CD4-positive, alpha-beta T cell treated with Interleukin-15 for 4 hours (primary cell): Measurements from ENCODE around the gene CBLIF.
"Not testable (repeated sequence)": the region's sequence is repeated elsewhere in the genome, so short reads cannot be mapped to it uniquely, and the experiment has no call there.

ENCODE experiments used
- DNase-seq: peaks from one replicate; pipeline ENCODE4 v3.0.0-alpha.2; 2020; ENCODE audit warnings: low spot score

CBLIF gene

DNA sequence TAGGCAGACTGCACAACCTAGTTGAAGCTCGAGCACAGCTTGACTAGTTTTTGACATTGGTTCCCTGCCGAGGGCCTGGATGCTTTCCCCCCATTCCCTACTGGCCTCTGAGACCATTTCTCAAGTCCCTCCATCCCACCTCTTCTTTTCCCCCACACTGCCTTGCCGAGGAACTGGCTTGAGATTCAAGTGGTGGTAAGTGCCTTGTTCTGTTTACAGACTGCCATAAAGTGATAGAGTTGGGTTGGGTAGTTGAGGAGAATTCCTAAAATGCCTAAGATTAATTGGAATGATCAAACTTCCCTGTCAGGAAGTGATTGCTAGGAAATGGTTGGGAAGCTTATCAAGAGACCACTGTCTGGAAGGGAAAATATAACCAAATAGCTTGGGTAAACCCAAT lies 50.9 kb downstream of the CBLIF start:
- DNase-seq: no peak

DNA sequence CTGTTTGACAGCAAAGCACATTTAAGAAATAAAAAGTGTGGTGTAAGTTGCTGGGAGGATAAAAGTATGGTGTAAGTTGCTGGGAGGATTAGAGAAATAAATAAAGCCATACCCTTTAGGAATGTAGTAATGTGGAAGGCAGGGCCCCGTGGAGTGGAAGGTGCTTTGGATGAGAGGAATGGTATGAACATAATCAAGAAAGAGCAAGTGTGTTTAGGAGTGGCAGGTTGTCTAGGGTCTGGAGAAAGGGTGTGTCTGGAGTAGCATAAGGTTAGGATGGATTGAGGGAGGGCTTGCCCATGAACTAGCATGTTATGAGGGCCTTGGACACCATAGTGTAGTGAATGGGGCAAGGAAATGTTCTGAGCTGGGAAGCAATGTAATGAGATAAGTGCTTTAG lies 52.8 kb downstream of the CBLIF start:
- no peak for DNase-seq

DNA sequence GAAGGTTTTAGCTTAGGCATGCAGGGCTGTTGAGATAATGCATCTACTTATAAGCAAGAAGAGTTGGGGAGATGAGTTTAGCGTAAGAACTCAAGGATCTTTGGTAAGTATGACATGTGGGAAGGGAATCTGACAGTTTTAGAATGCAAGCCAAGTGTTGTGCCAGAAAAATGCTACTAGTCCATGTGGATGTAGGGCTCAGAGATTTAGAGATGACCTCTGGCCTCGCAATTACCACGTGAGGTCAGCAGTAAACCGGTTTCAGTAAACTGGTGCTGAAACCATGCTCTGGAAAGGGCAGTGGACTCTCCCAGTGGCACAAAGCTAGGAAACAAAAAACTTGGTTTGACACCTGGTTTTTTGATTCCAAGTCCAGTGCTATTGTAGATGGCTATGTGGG lies 53.7 kb downstream of the CBLIF start:
- no peak for DNase-seq

DNA sequence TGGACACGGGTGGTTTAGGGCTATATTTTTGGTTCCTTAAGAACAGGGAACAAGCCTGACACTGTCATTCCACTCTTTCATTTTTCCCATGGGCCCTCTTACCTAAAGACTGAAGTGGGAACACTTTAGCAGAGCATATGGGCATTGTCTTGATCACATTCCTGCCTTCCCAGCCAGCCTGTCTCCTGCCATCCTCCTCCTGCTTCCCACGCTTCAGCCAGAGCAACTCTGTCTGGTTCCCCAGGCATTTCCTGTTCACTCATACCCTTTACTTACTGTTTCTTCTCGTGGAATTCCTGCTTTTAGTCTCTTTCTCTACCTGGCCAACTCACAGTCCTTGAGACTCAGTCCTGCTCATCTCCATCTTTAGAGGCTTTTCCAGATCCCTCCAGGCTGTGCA lies 57.5 kb downstream of the CBLIF start:
- DNase-seq: no peak

DNA sequence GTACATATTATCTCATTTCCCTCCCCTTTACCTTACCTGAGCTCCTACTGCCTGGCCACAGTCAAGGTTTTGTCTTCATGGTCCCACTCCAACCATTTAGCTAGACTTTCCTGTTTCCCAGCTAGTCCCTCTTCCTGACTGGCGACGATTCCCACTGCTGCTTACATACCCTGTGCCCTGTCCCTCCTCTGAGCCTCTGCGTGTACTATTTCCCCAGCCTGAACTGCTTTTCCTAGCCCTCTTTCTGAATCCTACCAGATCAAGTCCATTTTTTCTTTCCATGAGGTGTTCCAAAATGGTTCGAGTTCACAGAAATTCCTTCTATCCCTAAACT lies 58.1 kb downstream of the CBLIF start:
- no peak for DNase-seq

DNA sequence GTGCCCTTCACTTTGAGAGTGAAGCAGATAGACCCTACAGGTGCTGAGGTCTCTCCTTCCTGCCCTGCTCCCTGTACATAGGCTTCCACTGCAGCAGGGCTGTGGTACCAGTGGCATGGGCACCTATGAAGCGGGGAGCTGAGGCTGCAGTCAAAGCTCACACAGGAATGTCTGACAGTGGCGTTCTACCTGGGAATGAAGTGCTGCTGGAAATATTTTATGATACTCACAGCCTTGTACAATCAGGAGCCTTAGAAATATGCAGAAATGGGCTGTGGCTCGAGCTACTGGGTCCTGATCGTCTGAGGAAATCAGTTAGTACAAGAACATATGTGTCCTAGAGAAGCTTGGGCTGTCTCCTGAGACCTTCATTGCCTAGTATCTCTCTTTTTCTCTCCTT lies 59.5 kb downstream of the CBLIF start:
- DNase-seq: no peak

DNA sequence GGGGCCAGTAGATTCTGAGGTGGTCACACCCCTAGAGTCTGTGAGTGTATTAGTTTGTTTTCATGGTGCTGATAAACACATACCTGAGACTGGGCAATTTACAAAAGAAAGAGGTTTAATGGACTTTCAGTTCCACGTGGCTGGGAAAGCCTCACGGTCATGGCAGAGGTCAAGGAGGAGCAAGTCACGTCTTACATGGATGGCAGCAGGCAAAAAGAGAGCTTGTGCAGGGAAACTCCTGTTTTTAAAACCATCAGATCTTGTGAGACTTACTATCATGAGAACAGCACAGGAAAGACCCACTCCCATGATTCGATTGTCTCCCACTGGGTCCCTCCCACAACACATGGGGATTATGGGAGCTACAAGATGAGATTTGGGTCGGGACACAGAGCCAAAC lies 60.9 kb downstream of the CBLIF start:
- not testable (repeated sequence) for DNase-seq

DNA sequence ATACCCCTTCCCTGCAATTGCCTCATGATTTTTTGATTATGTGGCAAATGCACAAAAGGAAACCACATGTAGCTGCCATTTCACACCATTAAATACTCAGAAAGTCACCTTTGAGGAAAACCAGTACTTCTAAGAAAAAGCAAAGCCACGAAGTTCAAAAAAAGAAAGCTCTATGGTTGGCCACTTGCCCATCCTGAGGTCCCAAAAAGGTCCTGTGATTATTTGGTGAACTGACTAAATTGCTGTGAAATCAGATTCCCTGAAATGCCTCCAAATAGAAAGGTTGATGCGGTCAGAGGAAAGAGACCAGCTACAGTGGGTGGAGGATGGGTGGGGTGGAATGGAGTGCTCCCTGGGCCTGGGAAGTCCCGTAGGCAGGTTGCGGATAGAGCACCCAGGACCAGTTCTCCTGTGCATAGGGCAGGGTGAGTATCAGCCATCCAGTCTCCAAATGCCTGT lies 61.6 kb downstream of the CBLIF start:
- peak; percentile 57 for DNase-seq

DNA sequence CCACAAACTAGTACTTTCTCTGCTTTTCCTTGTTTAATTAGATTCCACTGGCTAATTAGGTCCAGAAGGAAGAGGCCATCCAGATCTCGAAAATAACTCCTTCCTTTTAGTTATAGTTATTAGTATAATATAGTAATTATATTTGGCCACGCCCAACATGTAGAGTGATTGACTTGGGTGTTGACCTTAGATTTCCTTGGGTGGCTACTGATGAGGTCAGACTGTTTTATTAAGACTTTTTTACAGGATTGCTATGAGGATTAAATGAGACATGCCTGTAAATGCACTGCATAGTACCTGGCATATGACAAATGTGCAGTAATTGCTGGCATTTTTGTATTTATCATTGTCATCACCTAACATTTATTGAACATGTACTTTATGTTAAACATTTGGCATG lies 63.2 kb downstream of the CBLIF start:
- DNase-seq: no peak

DNA sequence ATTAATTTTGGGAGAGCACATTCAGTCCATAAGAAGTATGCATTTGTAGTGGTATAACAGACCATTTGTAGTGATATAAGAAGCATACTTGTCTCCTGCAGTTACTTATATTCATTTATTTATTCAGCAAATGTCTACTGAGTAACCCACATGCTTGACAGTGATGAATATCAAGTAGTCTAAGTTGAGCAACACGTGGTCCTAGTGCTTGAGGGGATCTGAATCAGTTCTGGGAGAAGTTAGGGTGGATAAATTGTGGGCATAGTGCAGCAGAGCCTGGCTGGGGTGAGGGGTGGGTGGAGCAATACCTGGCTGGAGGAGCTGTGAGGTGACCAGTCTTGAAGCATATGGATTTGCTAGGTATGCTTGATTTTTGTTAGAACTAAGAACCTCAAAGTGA lies 65.8 kb downstream of the CBLIF start:
- no peak for DNase-seq
